Choroid plexus epithelial cell (primary cell): ENCODE data around the gene CHD6.

Source experiments
- DNase-seq: peaks from one replicate; pipeline ENCODE4 v3.0.0-alpha.2; 2010; ENCODE audit warnings: low read depth
- H3K4me3 ChIP-seq: 2 replicates; pipeline ENCODE4 v1.5.1; 2011; ENCODE audit warnings: low read depth, mild to moderate bottlenecking, control low read depth, low read length, moderate library complexity
- TF ChIP-seq, protein P1 (sequence below): conservative IDR thresholded peaks from 2 replicates; pipeline ENCODE4 v1.5.1; 2011; ENCODE audit warnings: low read depth, mild to moderate bottlenecking, control low read depth, inconsistent platforms, low read length, moderate library complexity

CHD6 gene

GRCh38 chr20:41650231-41650948 is 32.2 kb upstream of the CHD6 start:
- H3K4me3 ChIP-seq = no peak overlapping the region
- TF ChIP-seq, protein P1, sequence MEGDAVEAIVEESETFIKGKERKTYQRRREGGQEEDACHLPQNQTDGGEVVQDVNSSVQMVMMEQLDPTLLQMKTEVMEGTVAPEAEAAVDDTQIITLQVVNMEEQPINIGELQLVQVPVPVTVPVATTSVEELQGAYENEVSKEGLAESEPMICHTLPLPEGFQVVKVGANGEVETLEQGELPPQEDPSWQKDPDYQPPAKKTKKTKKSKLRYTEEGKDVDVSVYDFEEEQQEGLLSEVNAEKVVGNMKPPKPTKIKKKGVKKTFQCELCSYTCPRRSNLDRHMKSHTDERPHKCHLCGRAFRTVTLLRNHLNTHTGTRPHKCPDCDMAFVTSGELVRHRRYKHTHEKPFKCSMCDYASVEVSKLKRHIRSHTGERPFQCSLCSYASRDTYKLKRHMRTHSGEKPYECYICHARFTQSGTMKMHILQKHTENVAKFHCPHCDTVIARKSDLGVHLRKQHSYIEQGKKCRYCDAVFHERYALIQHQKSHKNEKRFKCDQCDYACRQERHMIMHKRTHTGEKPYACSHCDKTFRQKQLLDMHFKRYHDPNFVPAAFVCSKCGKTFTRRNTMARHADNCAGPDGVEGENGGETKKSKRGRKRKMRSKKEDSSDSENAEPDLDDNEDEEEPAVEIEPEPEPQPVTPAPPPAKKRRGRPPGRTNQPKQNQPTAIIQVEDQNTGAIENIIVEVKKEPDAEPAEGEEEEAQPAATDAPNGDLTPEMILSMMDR = no peak
- no peak for DNase-seq

DNA sequence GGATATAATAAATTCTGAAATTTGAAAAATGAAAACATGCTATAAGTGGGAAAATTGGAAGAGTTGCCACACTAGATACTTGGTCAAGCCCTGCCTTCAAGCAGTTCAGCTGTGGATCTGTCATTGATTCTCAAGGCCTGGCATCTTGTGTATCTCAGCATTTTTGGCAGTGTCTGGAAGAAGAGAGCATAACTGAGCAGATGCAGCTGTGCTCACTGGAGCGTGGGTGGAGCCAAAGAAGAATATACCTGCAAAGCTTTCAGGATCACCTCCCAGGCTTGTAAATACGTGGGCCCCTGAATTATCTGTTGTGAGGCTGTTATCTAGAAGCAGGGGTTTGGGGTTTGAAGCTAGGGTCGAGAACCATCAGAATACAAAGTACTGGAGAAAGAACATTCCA is 31.3 kb upstream of the CHD6 start:
- H3K4me3 ChIP-seq = no peak overlapping the region
- TF ChIP-seq, protein P1 = no peak
- DNase-seq = no peak

DNA sequence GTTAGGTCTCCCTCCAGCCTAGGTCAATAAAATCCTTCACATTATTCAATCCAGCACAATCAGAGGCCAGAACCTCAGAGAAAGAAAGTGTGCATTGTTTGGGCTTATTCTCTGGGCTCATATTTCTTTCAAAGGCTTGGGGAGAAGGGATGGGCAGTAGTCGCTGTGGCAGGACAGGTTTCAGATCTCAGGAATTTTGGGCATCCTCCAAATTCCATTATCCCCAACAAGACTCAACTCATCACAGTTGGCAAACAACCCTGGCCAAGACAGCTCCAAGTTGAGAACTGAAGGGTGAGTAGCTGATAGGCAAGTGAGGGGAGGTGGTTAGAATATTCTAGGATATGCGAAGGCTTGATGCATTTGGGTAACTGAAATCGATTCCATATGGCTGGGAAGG is 27.2 kb upstream of the CHD6 start:
- TF ChIP-seq, protein P1 = no peak

DNA sequence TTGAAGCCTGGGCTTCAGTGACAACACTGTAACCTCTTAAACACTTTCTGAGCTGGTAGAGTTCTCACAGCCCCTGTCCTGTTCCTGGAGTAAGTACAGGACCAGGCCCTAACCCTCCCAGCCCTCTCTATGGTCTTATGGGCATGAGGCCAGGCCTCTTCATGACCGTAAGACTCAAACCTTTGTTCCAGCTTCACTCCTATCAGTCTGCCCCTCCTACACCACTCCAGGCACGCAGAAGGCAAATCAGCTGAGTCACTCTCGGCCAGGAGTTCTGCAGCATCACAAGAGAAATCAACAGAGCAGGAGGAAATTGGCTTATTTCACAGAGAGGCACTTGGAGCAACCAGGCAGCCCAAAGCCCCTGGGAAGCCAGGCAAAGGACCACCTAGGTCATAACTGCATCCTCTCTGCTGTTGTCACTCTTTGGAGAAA is 25.3 kb upstream of the CHD6 start:
- no peak overlapping the region for H3K4me3 ChIP-seq
- TF ChIP-seq, protein P1 = no peak
- peak; percentile 72 for DNase-seq

More for the DNA sequence above, 27.2 kb upstream of the CHD6 start:
- DNase-seq = no peak
- no peak overlapping the region for H3K4me3 ChIP-seq

- no peak for DNase-seq
- no peak overlapping the region for H3K4me3 ChIP-seq
- TF ChIP-seq, protein P1 = no peak
Measured at GRCh38 chr20:41639630-41640029, 21.5 kb upstream of the CHD6 start.

GRCh38 chr20:41638456-41638855 is 20.3 kb upstream of the CHD6 start:
- no peak for DNase-seq
- TF ChIP-seq, protein P1 = no peak
- no peak overlapping the region for H3K4me3 ChIP-seq

GRCh38 chr20:41635158-41635557 is 17.0 kb upstream of the CHD6 start:
- no peak overlapping the region for H3K4me3 ChIP-seq
- DNase-seq = no peak
- TF ChIP-seq, protein P1 = no peak
